MCF 10A (cell line): Measurements from ENCODE around the gene RFX2. TPM values are rescaled to one million over a fixed set of nuclear protein-coding genes. Genes with fewer than 3 reads are reported as not detected.

Experiments
- BruUV-seq: library from RNA; stranded (reverse); fragments of 400-500 nt; replicated peaks from 2 replicates; lab custom pipeline; 2021; lab: Mats Ljungman, UMichigan
- CTCF ChIA-PET: fragments of 300-600 bp; sonication (Branson Sonifier 250); formaldehyde crosslinking; extraction: SDS; loops from one replicate; lab custom pipeline; 2021; ENCODE audit warnings: antibody characterized with exemption, inconsistent platforms; lab: Yijun Ruan, JAX
- POLR2A ChIA-PET: fragments of 300-600, 350-650 bp; sonication (Branson Sonifier 250); formaldehyde crosslinking; extraction: SDS; loops from one replicate; lab custom pipeline; 2020; ENCODE audit warnings: antibody characterized with exemption, inconsistent platforms; lab: Yijun Ruan, JAX
- DNase-seq: peaks from one replicate; pipeline ENCODE4 v3.0.0-alpha.2; 2018; ENCODE audit not compliant: unreplicated experiment
- H3K27ac Mint-ChIP-seq: one replicate; pipeline ENCODE4 v1.8.0; 2022; ENCODE audit warnings: mild to moderate bottlenecking, low read depth, mixed read lengths; ENCODE audit not compliant: unreplicated experiment
- H3K27me3 Mint-ChIP-seq: one replicate; pipeline ENCODE4 v1.8.0; 2022; ENCODE audit warnings: mixed read lengths; ENCODE audit not compliant: insufficient read depth, unreplicated experiment
- H3K36me3 Mint-ChIP-seq: one replicate; pipeline ENCODE4 v1.8.0; 2022; ENCODE audit warnings: mild to moderate bottlenecking, moderate library complexity, mixed read lengths; ENCODE audit not compliant: insufficient read depth, unreplicated experiment
- H3K4me1 Mint-ChIP-seq: one replicate; pipeline ENCODE4 v1.8.0; 2022; ENCODE audit warnings: mixed read lengths; ENCODE audit not compliant: insufficient read depth, unreplicated experiment
- H3K4me3 Mint-ChIP-seq: one replicate; pipeline ENCODE4 v1.8.0; 2022; ENCODE audit warnings: mild to moderate bottlenecking, moderate library complexity, mixed read lengths; ENCODE audit not compliant: unreplicated experiment
- H3K9me3 Mint-ChIP-seq: one replicate; pipeline ENCODE4 v1.8.0; 2022; ENCODE audit warnings: mixed read lengths; ENCODE audit not compliant: unreplicated experiment
- intact Hi-C: fragments of 100-400 bp; cut with micrococcal nuclease; formaldehyde crosslinking; loops from 2 replicates; pipeline ENCODE4 v1.14.1; 2022
- total RNA-seq: library from RNA; stranded (reverse); gene quantifications from 2 replicates; pipeline ENCODE4 v1.2.3, GENCODE V29; 2022
- TF ChIP-seq, protein P1 (sequence below): fragments of 200-600 bp; IDR thresholded peaks from one replicate; pipeline ENCODE4 v1.8.0; 2022; ENCODE audit warnings: antibody characterized with exemption, mild to moderate bottlenecking; ENCODE audit not compliant: unreplicated experiment

RFX2 gene
- total RNA-seq, 1 experiment from 2014 or later, result 9.9 TPM

DNA sequence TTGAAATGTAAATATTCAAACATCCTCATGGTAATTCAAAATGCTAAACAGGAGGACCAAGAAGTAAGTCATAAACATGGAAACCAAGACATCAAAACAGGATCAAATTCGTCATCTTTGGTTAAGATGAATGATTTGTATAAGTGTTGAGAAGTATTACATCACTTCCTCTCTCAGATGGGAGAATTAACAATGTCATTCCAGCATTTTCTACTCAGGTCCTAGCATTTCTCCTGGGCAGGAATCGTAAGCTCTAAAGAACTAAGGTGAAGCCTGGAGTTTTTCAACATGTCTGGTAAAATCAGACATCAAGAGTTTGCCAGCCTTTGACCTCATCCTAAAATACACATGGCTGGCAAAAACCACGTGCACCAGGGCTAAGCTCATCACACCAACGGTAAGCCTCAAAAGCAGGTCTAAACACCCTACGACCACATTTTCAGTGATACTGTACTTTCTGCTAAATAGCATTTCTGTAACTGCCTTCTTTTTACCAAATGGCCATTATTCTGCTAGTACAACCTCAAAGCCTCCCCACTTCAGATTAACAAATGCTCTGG is 157.2 kb downstream of the RFX2 start:
- no TSS peak for BruUV-seq
- POLR2A ChIA-PET, result interaction anchor here (0.5 kb wide), 1 partner anchor 24 kb away, joined by 3 read pairs; no protein-coding TSS in a partner anchor
- Mint-ChIP-seq H3K27me3 (no peaks in the 10 kb centered on the region), H3K27ac (peak overlapping the region; percentile 27), H3K4me3 (no peak overlapping the region), H3K9me3 (no peaks in the 10 kb centered on the region), H3K4me1 (peaks cover 25% of the 10 kb centered on the region), H3K36me3 (peaks cover 26% of the 10 kb centered on the region)
- CTCF ChIA-PET, result interaction anchor here (1.1 to 3.0 kb wide), 2 partner anchors 14 to 174 kb away, joined by 3 to 13 read pairs; no protein-coding TSS in a partner anchor
- no peak for DNase-seq
- TF ChIP-seq, protein P1, sequence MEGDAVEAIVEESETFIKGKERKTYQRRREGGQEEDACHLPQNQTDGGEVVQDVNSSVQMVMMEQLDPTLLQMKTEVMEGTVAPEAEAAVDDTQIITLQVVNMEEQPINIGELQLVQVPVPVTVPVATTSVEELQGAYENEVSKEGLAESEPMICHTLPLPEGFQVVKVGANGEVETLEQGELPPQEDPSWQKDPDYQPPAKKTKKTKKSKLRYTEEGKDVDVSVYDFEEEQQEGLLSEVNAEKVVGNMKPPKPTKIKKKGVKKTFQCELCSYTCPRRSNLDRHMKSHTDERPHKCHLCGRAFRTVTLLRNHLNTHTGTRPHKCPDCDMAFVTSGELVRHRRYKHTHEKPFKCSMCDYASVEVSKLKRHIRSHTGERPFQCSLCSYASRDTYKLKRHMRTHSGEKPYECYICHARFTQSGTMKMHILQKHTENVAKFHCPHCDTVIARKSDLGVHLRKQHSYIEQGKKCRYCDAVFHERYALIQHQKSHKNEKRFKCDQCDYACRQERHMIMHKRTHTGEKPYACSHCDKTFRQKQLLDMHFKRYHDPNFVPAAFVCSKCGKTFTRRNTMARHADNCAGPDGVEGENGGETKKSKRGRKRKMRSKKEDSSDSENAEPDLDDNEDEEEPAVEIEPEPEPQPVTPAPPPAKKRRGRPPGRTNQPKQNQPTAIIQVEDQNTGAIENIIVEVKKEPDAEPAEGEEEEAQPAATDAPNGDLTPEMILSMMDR, result no peak
- intact Hi-C loops, result no loop called here

- Mint-ChIP-seq H3K27me3 (no peaks in the 10 kb centered on the region), H3K9me3 (no peaks in the 10 kb centered on the region), H3K36me3 (peaks cover 26% of the 10 kb centered on the region), H3K4me1 (peaks cover 21% of the 10 kb centered on the region), H3K4me3 (no peak overlapping the region), H3K27ac (no peak overlapping the region)
- ChIA-PET POLR2A (no interaction called here), CTCF (interaction anchor here (0.6 to 3.0 kb wide), 3 partner anchors 15 to 910 kb away, joined by 3 to 13 read pairs (median 3); no protein-coding TSS in a partner anchor)
- TF ChIP-seq, protein P1, result no peak
- intact Hi-C loops, result no loop called here
- no peak for DNase-seq
- no TSS peak for BruUV-seq
These were observed 157.9 kb downstream of the RFX2 start for GRCh38 chr19:5952193-5953029.

- CTCF ChIA-PET, result interaction anchor here (0.5 to 3.0 kb wide), 4 partner anchors 16 to 1622 kb away, joined by 3 to 13 read pairs (median 4); no protein-coding TSS in a partner anchor
- no peak overlapping the region for H3K27ac Mint-ChIP-seq
These were observed 158.9 kb downstream of the RFX2 start for GRCh38 chr19:5951338-5951861.

More at GRCh38 chr19:5951338-5951861, 158.9 kb downstream of the RFX2 start:
- no peak for DNase-seq
- TF ChIP-seq, protein P1, result no peak
- intact Hi-C loops, result no loop called here
- Mint-ChIP-seq H3K4me3 (no peak overlapping the region), H3K27me3 (no peaks in the 10 kb centered on the region), H3K36me3 (peaks cover 26% of the 10 kb centered on the region), H3K4me1 (peaks cover 21% of the 10 kb centered on the region), H3K9me3 (no peaks in the 10 kb centered on the region)
- POLR2A ChIA-PET, result interaction anchor here (0.6 kb wide), 1 partner anchor 12 kb away, joined by 4 read pairs; no protein-coding TSS in a partner anchor
- BruUV-seq, result no TSS peak
